Stimulated activated CD8-positive, alpha-beta memory T cell treated with anti-CD3 and anti-CD28 coated beads, Interleukin-4, amount 100 ng/mL, for 48 hours (primary cell): ENCODE measurements around the gene HIP1R.
A peak's percentile ranks its signal among the peaks of the same experiment; 100 is the strongest.
"Not testable (repeated sequence)": the region's sequence is repeated elsewhere in the genome, so short reads cannot be mapped to it uniquely, and the experiment has no call there.

Source experiments
- DNase-seq: peaks from one replicate; pipeline ENCODE4 v3.0.0-alpha.2; 2020

HIP1R gene

GRCh38 chr12:122894193-122895121 lies 59.2 kb downstream of the HIP1R start:
- DNase-seq = no peak

DNA sequence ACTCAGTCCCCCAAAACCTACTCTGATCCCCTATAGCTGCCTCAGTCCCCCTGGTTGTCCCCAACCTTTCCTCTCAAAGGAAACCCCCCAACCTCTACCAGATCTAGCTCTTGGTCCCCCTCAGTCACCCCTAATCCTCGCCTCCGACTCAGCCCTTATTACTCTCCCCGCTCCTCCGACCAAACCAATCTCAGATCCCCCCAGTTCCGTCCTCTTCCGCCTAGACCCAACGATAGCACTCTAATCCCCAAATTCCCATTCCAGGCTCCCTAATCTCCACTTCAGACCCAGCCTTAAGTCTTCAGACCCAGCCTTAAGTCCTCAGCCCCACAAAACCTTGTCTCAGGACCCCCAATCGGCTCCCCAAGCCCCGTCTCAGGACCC lies 60.1 kb downstream of the HIP1R start:
- no peak for DNase-seq

DNA sequence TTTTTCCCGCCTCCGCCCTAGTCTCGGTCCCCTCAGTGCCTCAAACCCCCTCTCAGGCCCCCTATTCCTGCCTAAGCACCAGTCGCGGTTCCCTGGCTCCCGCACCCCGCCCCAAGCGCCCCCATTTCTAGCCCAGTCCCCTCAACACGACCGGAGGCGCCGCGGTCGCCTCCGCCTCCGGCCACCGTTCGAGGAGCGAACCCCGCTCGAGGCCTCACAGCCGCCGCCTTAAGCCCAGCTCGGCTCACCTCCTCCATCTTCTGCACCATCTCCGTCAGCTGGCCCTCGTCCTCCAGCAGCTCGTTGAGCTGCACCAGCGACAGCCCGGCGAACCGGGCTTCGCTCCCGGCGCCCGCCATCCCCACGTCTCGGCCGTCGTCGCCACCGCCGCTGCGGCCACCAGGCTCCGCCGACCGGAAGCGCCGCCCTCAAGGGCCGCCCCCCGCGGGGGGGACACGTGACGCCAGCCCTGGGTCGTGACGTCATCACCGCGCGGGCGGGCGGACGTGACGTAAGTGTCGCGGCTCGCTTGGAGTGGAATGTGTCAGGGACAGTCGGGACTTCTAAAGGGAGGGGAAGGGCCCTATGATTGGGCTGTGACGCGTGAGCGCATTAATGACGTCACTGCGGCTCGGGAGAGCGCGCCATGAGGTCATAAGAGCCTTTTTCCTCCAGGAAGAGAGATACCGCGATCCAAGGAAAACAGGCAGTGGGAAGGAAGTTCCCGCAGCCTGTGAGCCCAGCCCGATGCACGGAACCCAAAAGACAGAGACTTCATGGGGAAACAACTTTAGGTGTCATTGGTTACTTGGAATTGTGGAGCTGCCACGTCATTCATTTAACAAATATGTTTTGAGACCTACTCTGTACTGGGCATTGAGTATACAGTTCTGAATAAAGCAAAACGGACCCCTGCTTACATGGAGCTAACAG lies 60.7 kb downstream of the HIP1R start, which contains the start of gene VPS37B:
TSS of gene VPS37B (minus strand) at position 421 of the 933 bp plus-strand sequence. CDS start at position 359, 62 bp downstream.
- DNase-seq = peak; percentile 93

GRCh38 chr12:122896662-122897061 lies 61.4 kb downstream of the HIP1R start:
- DNase-seq = no peak

- no peak for DNase-seq
Observed at GRCh38 chr12:122899887-122900286, 64.6 kb downstream of the HIP1R start.

DNA sequence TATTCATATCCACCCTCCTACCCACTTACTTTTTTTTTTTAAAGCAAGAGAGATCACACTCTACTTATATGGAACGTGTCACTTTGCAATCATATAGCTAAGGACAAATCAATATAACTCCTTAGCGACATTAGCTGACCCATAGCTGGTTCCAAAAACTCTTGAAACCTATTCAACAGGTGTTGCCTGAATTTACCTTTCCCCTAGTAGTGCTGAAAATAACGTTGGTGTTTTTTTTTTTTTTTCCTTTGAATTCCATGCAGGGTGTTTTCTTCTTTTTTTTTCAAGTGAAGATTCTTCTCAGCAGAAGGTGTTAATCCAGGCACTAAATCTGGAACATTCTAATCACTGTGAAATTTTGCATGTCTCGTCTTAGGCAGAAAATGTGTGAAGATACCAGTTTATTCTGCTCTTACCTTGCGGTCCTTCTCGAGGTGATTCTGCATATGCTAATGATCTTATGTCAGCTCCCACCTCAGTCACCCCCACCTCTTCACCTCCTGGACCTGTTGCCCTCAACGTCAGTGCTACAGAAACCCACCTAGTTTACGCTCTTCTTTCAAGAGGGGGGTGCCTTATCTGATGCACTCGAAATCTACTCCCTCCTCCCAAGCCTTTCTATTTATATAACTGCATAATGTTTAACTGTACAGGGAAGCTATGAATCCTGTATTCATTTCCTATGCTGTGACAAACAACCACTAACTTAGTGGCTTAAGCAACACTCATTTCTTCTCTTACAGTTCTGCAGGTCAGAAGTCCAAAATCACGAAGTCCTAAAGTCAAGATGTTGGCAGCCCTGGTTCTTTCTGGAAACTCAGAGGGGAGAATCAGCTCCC lies 67.8 kb downstream of the HIP1R start:
- DNase-seq = no peak

DNA sequence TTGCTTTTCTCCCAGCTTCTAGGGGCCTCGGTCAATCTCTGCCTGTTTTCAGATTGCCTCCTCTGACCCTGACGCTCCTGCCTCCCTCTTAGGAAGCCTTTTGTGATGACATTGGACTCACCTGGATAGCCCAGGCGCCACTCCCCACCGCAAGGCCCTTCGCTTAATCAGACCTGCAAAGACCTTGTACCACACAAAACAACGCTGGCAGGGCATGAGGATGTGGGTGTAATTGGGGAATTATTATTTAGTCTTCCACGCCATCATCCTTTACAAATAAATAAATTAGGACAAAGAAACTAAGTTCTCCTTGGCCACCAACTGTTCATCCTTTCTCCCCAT lies 68.4 kb downstream of the HIP1R start:
- DNase-seq = no peak

- DNase-seq = not testable (repeated sequence)
Observed at GRCh38 chr12:122905258-122905657, 70.0 kb downstream of the HIP1R start.

GRCh38 chr12:122908915-122909314 lies 73.7 kb downstream of the HIP1R start:
- no peak for DNase-seq

GRCh38 chr12:122909442-122910288 lies 74.4 kb downstream of the HIP1R start:
- DNase-seq = no peak
